Measurements from ENCODE around the gene DSCAM.
A peak's percentile ranks its signal among the peaks of the same experiment; 100 is the strongest.

DSCAM gene

GRCh38 chr21:40766381-40766780, 80.6 kb downstream of the DSCAM start:
- DNase-seq, result no peak

- DNase-seq, result peak; percentile 68
Observed at GRCh38 chr21:40765811-40766210, 81.1 kb downstream of the DSCAM start.

- no peak for DNase-seq
Observed at GRCh38 chr21:40760821-40761220, 86.1 kb downstream of the DSCAM start.

- DNase-seq, result no peak
Observed at GRCh38 chr21:40759061-40759460, 87.9 kb downstream of the DSCAM start.

- no peak for DNase-seq
Observed at GRCh38 chr21:40757366-40757765, 89.6 kb downstream of the DSCAM start.

GRCh38 chr21:40754466-40754865, 92.5 kb downstream of the DSCAM start:
- peak; percentile 39 for DNase-seq

- no peak for DNase-seq
Observed at GRCh38 chr21:40753756-40754155, 93.2 kb downstream of the DSCAM start.

- DNase-seq, result no peak
Observed at GRCh38 chr21:40752125-40752524, 94.8 kb downstream of the DSCAM start.

GRCh38 chr21:40751221-40751620, 95.7 kb downstream of the DSCAM start:
- no peak for DNase-seq

GRCh38 chr21:40736145-40736544, 110.8 kb downstream of the DSCAM start:
- no peak for DNase-seq

- peak; percentile 72 for DNase-seq
Observed at GRCh38 chr21:40733024-40733397, 113.9 kb downstream of the DSCAM start.

- DNase-seq, result no peak
Observed at GRCh38 chr21:40732253-40733023, 114.5 kb downstream of the DSCAM start.

GRCh38 chr21:40731206-40731605, 115.8 kb downstream of the DSCAM start:
- no peak for DNase-seq

- DNase-seq, result no peak
Observed at GRCh38 chr21:40730426-40730800, 116.5 kb downstream of the DSCAM start.

- no peak for DNase-seq
Observed at GRCh38 chr21:40729761-40730425, 117.1 kb downstream of the DSCAM start.

- DNase-seq, result no peak
Observed at GRCh38 chr21:40723966-40724365, 123.0 kb downstream of the DSCAM start.

- DNase-seq, result no peak
Observed at GRCh38 chr21:40723317-40723716, 123.6 kb downstream of the DSCAM start.

- DNase-seq, result no peak
Observed at GRCh38 chr21:40719615-40720014, 127.3 kb downstream of the DSCAM start.

GRCh38 chr21:40717028-40717427, 129.9 kb downstream of the DSCAM start:
- DNase-seq, result peak; percentile 56

GRCh38 chr21:40714536-40714935, 132.4 kb downstream of the DSCAM start:
- no peak for DNase-seq

GRCh38 chr21:40707656-40708244, 139.2 kb downstream of the DSCAM start:
- no peak for DNase-seq

GRCh38 chr21:40706806-40707655, 139.9 kb downstream of the DSCAM start:
- DNase-seq, result no peak

GRCh38 chr21:40706176-40706575, 140.8 kb downstream of the DSCAM start:
- DNase-seq, result no peak
